ENCODE measurements around the gene HEG1. TPM values are rescaled to one million over a fixed set of nuclear protein-coding genes. Genes with fewer than 3 reads are reported as not detected.
A peak's percentile ranks its signal among the peaks of the same experiment; 100 is the strongest.

HEG1 gene
- total and polyA plus RNA-seq, 2 of the 13 experiments (the other 11 are each of a cell fraction or from before 2014, with no cell fraction given) = 10.7 to 18.2 TPM

- TF ChIP-seq TFE3 (CRISPR knock-in tag; IDR thresholded peaks at IDR 0.05) (no peak), SOX13 (IDR thresholded peaks at IDR 0.05) (no peak), SOX13 (CRISPR knock-in tag; conservative IDR thresholded peaks at IDR 0.05 in 1 of 2, IDR thresholded peaks at IDR 0.05 in 1 of 2) (peak in 1 of 2 experiments; percentile 79; a peak in 2 of 4 replicates), ZNF503 (CRISPR knock-in tag; IDR thresholded peaks at IDR 0.05) (no peak), ZNF557 (CRISPR knock-in tag; IDR thresholded peaks at IDR 0.05) (no peak), FOXJ3 (CRISPR knock-in tag; IDR thresholded peaks at IDR 0.05; ENCODE audit: borderline replicate concordance) (peak; percentile 60; the same call in 1 of the 2 replicates), FOXP1 (IDR thresholded peaks at IDR 0.05) (no peak), FOXP1 (CRISPR knock-in tag; IDR thresholded peaks at IDR 0.05) (peak; percentile 38; the same call in 1 of the 2 replicates), ZBTB34 (CRISPR knock-in tag; IDR thresholded peaks at IDR 0.05) (no peak), BRCA1 (CRISPR knock-in tag; IDR thresholded peaks at IDR 0.05) (no peak), PITX1 (CRISPR knock-in tag; IDR thresholded peaks at IDR 0.05) (peak; percentile 70; the same call in 1 of the 2 replicates), PPARG (CRISPR knock-in tag; conservative IDR thresholded peaks at IDR 0.05) (0 out of 2 replicates have a peak, but pooled peaks have one; percentile 24), SOX5 (CRISPR knock-in tag; IDR thresholded peaks at IDR 0.05; ENCODE audit: borderline replicate concordance) (peak; percentile 64; the same call in 1 of the 2 replicates), ZNF512 (CRISPR knock-in tag; IDR thresholded peaks at IDR 0.05) (no peak), RARA (CRISPR knock-in tag; IDR thresholded peaks at IDR 0.05) (peak; percentile 63), FOXO4 (CRISPR knock-in tag; conservative IDR thresholded peaks at IDR 0.05) (no peak), MTA1 (CRISPR knock-in tag; IDR thresholded peaks at IDR 0.05; ENCODE audit: borderline replicate concordance) (0 out of 2 replicates have a peak, but pooled peaks have one; percentile 29), MTA3 (CRISPR knock-in tag; IDR thresholded peaks at IDR 0.05) (no peak), ELF4 (CRISPR knock-in tag; IDR thresholded peaks at IDR 0.05; ENCODE audit: borderline replicate concordance) (0 out of 2 replicates have a peak, but pooled peaks have one; percentile 24), ZNF136 (CRISPR knock-in tag; IDR thresholded peaks at IDR 0.05; ENCODE audit: low read depth) (no peak), SALL2 (CRISPR knock-in tag; IDR thresholded peaks at IDR 0.05) (no peak), ZSCAN25 (CRISPR knock-in tag; IDR thresholded peaks at IDR 0.05) (no peak), ZNF207 (IDR thresholded peaks at IDR 0.05; ENCODE audit: borderline replicate concordance) (no peak), CBFB (CRISPR knock-in tag; IDR thresholded peaks at IDR 0.05) (no peak), HES4 (CRISPR knock-in tag; IDR thresholded peaks at IDR 0.05; ENCODE audit: borderline replicate concordance) (no peak)
These were observed 45.4 kb downstream of the HEG1 start (continued) for GRCh38 chr3:125010393-125010792.

Measured in HepG2 (cell line).